DOHH2 (cell line): ENCODE measurements around the gene XRCC4.

Source experiments
- EZH2phosphoT487 ChIP-seq: fragments of 200-600 bp; sonication (generic); IDR thresholded peaks from 2 replicates; pipeline ENCODE4 v1.6.1; 2017; ENCODE audit warnings: borderline replicate concordance, mild to moderate bottlenecking, antibody characterized with exemption, low read length, moderate library complexity, mixed read lengths
- TF ChIP-seq, protein P1 (sequence below): fragments of 200-600 bp; sonication (generic); IDR thresholded peaks from one replicate; pipeline ENCODE4 v1.5.1; 2014; ENCODE audit warnings: antibody characterized with exemption, mild to moderate bottlenecking, low read depth, low read length; ENCODE audit not compliant: poor library complexity, severe bottlenecking

DNA sequence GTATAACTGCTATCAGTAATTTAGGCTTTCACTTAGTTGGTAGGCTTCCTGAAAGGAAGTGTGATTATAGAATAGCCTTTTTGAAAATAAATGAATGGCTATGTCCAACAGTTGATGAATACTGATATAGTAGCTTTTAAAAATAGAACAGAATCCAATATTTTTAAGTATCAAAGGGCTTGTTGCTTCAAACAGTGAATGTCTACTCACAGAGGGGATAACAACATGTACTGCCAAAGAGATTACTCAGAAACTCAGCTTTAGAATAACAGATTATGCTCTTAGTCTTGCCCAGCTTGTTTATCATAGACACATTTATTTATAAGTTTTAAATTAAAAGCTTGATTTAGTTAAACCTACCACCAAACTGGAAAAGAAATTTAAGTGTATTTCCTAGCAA, 132.6 kb downstream of the XRCC4 start:
- TF ChIP-seq, protein P1, sequence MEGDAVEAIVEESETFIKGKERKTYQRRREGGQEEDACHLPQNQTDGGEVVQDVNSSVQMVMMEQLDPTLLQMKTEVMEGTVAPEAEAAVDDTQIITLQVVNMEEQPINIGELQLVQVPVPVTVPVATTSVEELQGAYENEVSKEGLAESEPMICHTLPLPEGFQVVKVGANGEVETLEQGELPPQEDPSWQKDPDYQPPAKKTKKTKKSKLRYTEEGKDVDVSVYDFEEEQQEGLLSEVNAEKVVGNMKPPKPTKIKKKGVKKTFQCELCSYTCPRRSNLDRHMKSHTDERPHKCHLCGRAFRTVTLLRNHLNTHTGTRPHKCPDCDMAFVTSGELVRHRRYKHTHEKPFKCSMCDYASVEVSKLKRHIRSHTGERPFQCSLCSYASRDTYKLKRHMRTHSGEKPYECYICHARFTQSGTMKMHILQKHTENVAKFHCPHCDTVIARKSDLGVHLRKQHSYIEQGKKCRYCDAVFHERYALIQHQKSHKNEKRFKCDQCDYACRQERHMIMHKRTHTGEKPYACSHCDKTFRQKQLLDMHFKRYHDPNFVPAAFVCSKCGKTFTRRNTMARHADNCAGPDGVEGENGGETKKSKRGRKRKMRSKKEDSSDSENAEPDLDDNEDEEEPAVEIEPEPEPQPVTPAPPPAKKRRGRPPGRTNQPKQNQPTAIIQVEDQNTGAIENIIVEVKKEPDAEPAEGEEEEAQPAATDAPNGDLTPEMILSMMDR = no peak
- TF ChIP-seq EZH2phosphoT487 = no peak
